Panc1 (cell line): ENCODE measurements around the gene NDOR1. TPM values are rescaled to one million over a fixed set of nuclear protein-coding genes. Genes with fewer than 3 reads are reported as not detected.

Source experiments
- ATAC-seq: fragments of 200-7000 bp; cut with Tn5 transposase; 2 replicates; pipeline ENCODE4 v1.9.1; 2020; ENCODE audit warnings: mild to moderate bottlenecking, moderate library complexity
- BruUV-seq: library from RNA; stranded (reverse); fragments of 400-500 nt; replicated peaks from 2 replicates; lab custom pipeline; 2021; lab: Mats Ljungman, UMichigan
- CTCF ChIA-PET: fragments of 300-600 bp; sonication (Branson Sonifier 250); formaldehyde crosslinking; loops from one replicate; lab custom pipeline; 2022; ENCODE audit warnings: antibody characterized with exemption; lab: Charles Lee
- POLR2A ChIA-PET: fragments of 300-600 bp; sonication (Branson Sonifier 250); formaldehyde crosslinking; loops from one replicate; lab custom pipeline; 2022; ENCODE audit warnings: antibody characterized with exemption; lab: Charles Lee
- DNase-seq: peaks from one replicate; pipeline ENCODE4 v3.0.0-alpha.2; 2010; ENCODE audit warnings: low read depth, low spot score
- H3K27ac ChIP-seq: 2 replicates; pipeline ENCODE4 v1.5.1; 2011; ENCODE audit warnings: mild to moderate bottlenecking, low read length, inconsistent platforms
- H3K27me3 ChIP-seq: fragments of 200-500 bp; sonication (Bioruptor generic); 2 replicates; pipeline ENCODE4 v1.6.0; 2014; ENCODE audit warnings: low read length, inconsistent platforms; ENCODE audit not compliant: control insufficient read depth, insufficient read depth
- H3K36me3 ChIP-seq: fragments of 200-500 bp; sonication (Bioruptor generic); 2 replicates; pipeline ENCODE4 v1.5.1; 2014; ENCODE audit warnings: inconsistent platforms, mild to moderate bottlenecking, low read length, moderate library complexity; ENCODE audit not compliant: control insufficient read depth, insufficient read depth
- H3K4me1 ChIP-seq: 2 replicates; pipeline ENCODE4 v1.5.1; 2011; ENCODE audit warnings: inconsistent platforms, mild to moderate bottlenecking, low read length, moderate library complexity; ENCODE audit not compliant: control insufficient read depth, insufficient read depth
- H3K4me3 ChIP-seq, 2 experiments: 2 replicates each; pipeline ENCODE4 v1.5.1; 2011 to 2012; ENCODE audit warnings: low read depth in 2 of 2, low read length in 2 of 2, mild to moderate bottlenecking in 2 of 2, inconsistent platforms in 1 of 2, moderate library complexity in 1 of 2
- H3K9me3 ChIP-seq: fragments of 200-500 bp; sonication (Bioruptor generic); 2 replicates; pipeline ENCODE4 v1.5.1; 2014; ENCODE audit warnings: low read depth, mild to moderate bottlenecking, inconsistent platforms, low read length, moderate library complexity; ENCODE audit not compliant: control insufficient read depth, insufficient read depth
- POLR2AphosphoS5 ChIP-seq: IDR thresholded peaks from 2 replicates; pipeline ENCODE4 v1.6.1; 2012; ENCODE audit warnings: mild to moderate bottlenecking, low read depth, low read length, moderate library complexity
- SIN3A ChIP-seq: IDR thresholded peaks from 2 replicates; pipeline ENCODE4 v1.6.1; 2012; ENCODE audit warnings: low read depth, mild to moderate bottlenecking, low read length, moderate library complexity, borderline replicate concordance; ENCODE audit not compliant: insufficient read depth
- TCF7L2 ChIP-seq: IDR thresholded peaks from 2 replicates; pipeline ENCODE4 v1.6.1; 2011; ENCODE audit warnings: mild to moderate bottlenecking, low read depth, low read length, inconsistent platforms
- in situ Hi-C: cut with HindIII; loops from 2 replicates; pipeline ENCODE4 v1.10.0; 2016; ENCODE audit warnings: low sequenced_read_pairs, low pct_unique_long_range_greater_than_20kb
- intact Hi-C: fragments of 100-400 bp; cut with micrococcal nuclease; formaldehyde crosslinking; loops from one replicate; pipeline ENCODE4 v1.10.0; 2022; ENCODE audit not compliant: unreplicated experiment
- total RNA-seq: library from RNA; stranded (reverse); gene quantifications from one replicate; pipeline ENCODE4 v1.2.1, GENCODE V29; 2021; ENCODE audit not compliant: unreplicated experiment
- TF ChIP-seq, protein P1 (sequence below): fragments of 450-650 bp; IDR thresholded peaks from 2 replicates; pipeline ENCODE4 v1.5.1; 2017; ENCODE audit warnings: mild to moderate bottlenecking
- TF ChIP-seq, protein P2 (sequence below), 2 experiments: IDR thresholded peaks; 2 replicates each; pipeline ENCODE4 v1.6.1; 2011 to 2012; ENCODE audit warnings: low read depth in 2 of 2, control low read depth in 1 of 2, low read length in 1 of 2, mild to moderate bottlenecking in 1 of 2, moderate library complexity in 1 of 2; ENCODE audit not compliant: insufficient read depth in 1 of 2

The NDOR1 gene
- total RNA-seq, 1 experiment from 2014 or later: 15.6 TPM

DNA sequence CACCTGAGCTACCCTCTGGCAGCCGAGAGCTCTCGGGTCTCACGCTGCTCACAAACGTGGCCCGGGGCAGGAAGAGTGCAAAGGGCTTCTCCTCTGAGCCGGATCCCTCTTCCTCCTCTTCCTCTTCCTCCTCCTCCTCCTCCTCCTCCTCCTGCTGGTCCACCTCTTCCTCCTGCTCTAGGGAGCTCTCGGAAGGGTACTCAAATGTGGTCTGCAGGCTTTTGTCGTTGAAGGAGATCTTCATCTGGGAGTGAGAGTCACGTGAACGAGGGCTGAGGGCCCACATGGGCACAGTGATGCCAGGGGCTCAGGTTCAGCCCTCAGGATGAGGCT lies 13.1 kb upstream of the NDOR1 start:
- no peaks in the 10 kb centered on the region for H3K27me3 ChIP-seq
- H3K9me3 ChIP-seq: no peaks in the 10 kb centered on the region
- in situ Hi-C loops (no loop called here), intact Hi-C loops (no loop called here)
- DNase-seq (no peak), ATAC-seq (no peak)
- POLR2A ChIA-PET: interaction anchor here (0.6 kb wide), 1 partner anchor 38 kb away, joined by 6 read pairs; no protein-coding TSS in a partner anchor
- H3K27ac ChIP-seq: no peak overlapping the region
- CTCF ChIA-PET: no interaction called here
- H3K4me1 ChIP-seq: peaks cover 36% of the 10 kb centered on the region
- no peaks in the 10 kb centered on the region; the same call in 1 of the 2 replicates for H3K36me3 ChIP-seq
- TF ChIP-seq, protein P1, sequence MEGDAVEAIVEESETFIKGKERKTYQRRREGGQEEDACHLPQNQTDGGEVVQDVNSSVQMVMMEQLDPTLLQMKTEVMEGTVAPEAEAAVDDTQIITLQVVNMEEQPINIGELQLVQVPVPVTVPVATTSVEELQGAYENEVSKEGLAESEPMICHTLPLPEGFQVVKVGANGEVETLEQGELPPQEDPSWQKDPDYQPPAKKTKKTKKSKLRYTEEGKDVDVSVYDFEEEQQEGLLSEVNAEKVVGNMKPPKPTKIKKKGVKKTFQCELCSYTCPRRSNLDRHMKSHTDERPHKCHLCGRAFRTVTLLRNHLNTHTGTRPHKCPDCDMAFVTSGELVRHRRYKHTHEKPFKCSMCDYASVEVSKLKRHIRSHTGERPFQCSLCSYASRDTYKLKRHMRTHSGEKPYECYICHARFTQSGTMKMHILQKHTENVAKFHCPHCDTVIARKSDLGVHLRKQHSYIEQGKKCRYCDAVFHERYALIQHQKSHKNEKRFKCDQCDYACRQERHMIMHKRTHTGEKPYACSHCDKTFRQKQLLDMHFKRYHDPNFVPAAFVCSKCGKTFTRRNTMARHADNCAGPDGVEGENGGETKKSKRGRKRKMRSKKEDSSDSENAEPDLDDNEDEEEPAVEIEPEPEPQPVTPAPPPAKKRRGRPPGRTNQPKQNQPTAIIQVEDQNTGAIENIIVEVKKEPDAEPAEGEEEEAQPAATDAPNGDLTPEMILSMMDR: no peak
- TF ChIP-seq TCF7L2 (no peak), SIN3A (no peak), POLR2AphosphoS5 (no peak)
- TF ChIP-seq, protein P2, sequence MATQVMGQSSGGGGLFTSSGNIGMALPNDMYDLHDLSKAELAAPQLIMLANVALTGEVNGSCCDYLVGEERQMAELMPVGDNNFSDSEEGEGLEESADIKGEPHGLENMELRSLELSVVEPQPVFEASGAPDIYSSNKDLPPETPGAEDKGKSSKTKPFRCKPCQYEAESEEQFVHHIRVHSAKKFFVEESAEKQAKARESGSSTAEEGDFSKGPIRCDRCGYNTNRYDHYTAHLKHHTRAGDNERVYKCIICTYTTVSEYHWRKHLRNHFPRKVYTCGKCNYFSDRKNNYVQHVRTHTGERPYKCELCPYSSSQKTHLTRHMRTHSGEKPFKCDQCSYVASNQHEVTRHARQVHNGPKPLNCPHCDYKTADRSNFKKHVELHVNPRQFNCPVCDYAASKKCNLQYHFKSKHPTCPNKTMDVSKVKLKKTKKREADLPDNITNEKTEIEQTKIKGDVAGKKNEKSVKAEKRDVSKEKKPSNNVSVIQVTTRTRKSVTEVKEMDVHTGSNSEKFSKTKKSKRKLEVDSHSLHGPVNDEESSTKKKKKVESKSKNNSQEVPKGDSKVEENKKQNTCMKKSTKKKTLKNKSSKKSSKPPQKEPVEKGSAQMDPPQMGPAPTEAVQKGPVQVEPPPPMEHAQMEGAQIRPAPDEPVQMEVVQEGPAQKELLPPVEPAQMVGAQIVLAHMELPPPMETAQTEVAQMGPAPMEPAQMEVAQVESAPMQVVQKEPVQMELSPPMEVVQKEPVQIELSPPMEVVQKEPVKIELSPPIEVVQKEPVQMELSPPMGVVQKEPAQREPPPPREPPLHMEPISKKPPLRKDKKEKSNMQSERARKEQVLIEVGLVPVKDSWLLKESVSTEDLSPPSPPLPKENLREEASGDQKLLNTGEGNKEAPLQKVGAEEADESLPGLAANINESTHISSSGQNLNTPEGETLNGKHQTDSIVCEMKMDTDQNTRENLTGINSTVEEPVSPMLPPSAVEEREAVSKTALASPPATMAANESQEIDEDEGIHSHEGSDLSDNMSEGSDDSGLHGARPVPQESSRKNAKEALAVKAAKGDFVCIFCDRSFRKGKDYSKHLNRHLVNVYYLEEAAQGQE (IDR thresholded peaks at IDR 0.05; ENCODE audit: insufficient read depth in 1 of 2, low read depth in 2 of 2, low read length in 1 of 2): no peak
- BruUV-seq: no TSS peak
- no peak overlapping the region for H3K4me3 ChIP-seq

DNA sequence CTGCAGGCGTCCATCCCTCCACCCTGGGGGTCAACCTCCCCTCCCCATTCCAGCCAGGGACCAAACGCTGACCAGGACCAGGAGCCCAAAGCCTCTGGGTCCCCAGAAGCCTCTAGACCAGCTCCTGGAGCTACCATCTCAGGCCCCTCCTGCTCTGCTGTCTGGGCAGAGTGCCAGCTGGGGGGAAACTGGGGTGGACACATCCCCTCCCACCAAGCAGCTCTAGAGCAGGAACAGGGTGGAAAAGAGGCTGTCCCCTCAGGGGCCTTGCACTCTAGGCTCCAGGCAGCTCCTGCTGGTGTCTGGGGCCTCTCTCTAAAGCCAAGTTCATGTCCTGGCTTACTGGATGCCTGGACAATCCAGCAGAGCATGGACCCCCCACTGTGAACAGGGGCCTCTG lies 12.6 kb upstream of the NDOR1 start:
- ATAC-seq (no peak), DNase-seq (no peak)
- Histone ChIP-seq H3K36me3 (no peaks in the 10 kb centered on the region; the same call in 1 of the 2 replicates), H3K27me3 (no peaks in the 10 kb centered on the region), H3K27ac (no peak overlapping the region), H3K4me1 (peaks cover 39% of the 10 kb centered on the region), H3K9me3 (no peaks in the 10 kb centered on the region), H3K4me3 (no peak overlapping the region)
- no peak for TF ChIP-seq SIN3A
- TF ChIP-seq TCF7L2: no peak
- TF ChIP-seq, protein P1: no peak
- TF ChIP-seq, protein P2 (IDR thresholded peaks at IDR 0.05; ENCODE audit: insufficient read depth in 1 of 2, low read depth in 2 of 2, low read length in 1 of 2): no peak
- TF ChIP-seq POLR2AphosphoS5: no peak
- BruUV-seq: no TSS peak
- POLR2A ChIA-PET: no interaction called here
- intact Hi-C loops: no loop called here
- in situ Hi-C loops: no loop called here
- CTCF ChIA-PET: no interaction called here
